H9 (cell line): ENCODE data around the gene NUP188. TPM values are rescaled to one million over a fixed set of nuclear protein-coding genes. Genes with fewer than 3 reads are reported as not detected.
A peak's percentile ranks its signal among the peaks of the same experiment; 100 is the strongest.

ENCODE experiments used
- DNase-seq: peaks from one replicate; pipeline ENCODE4 v3.0.0-alpha.2; 2017
- H2AFZ ChIP-seq: one replicate; pipeline ENCODE4 v1.6.1; 2013; ENCODE audit warnings: mild to moderate bottlenecking, low read length, control low read depth, moderate library complexity
- H2AK5ac ChIP-seq: 2 replicates; pipeline ENCODE4 v1.6.1; 2013; ENCODE audit warnings: low read length, control low read depth, mixed read lengths; ENCODE audit not compliant: insufficient read length
- H2BK120ac ChIP-seq: one replicate; pipeline ENCODE4 v1.6.1; 2013; ENCODE audit warnings: low read depth, mild to moderate bottlenecking, low read length, control low read depth, inconsistent platforms; ENCODE audit not compliant: poor library complexity, severe bottlenecking
- H2BK12ac ChIP-seq: 2 replicates; pipeline ENCODE4 v1.6.1; 2013; ENCODE audit warnings: low read length, control low read depth, mixed read lengths, low read depth; ENCODE audit not compliant: insufficient read length
- H2BK15ac ChIP-seq: 2 replicates; pipeline ENCODE4 v1.6.1; 2013; ENCODE audit warnings: low read depth, low read length, control low read depth
- H2BK20ac ChIP-seq: one replicate; pipeline ENCODE4 v1.6.1; 2013; ENCODE audit warnings: low read depth, mild to moderate bottlenecking, low read length, control low read depth, inconsistent platforms; ENCODE audit not compliant: poor library complexity, severe bottlenecking
- H2BK5ac ChIP-seq: 2 replicates; pipeline ENCODE4 v1.6.1; 2013; ENCODE audit warnings: low read length, control low read depth, mixed read lengths; ENCODE audit not compliant: insufficient read length
- H3K14ac ChIP-seq: 2 replicates; pipeline ENCODE4 v1.6.1; 2013; ENCODE audit warnings: low read length, control low read depth; ENCODE audit not compliant: insufficient read depth
- H3K18ac ChIP-seq: 2 replicates; pipeline ENCODE4 v1.6.1; 2013; ENCODE audit warnings: low read depth, mild to moderate bottlenecking, mixed read lengths, low read length, control low read depth; ENCODE audit not compliant: insufficient read length
- H3K23ac ChIP-seq: 2 replicates; pipeline ENCODE4 v1.6.1; 2013; ENCODE audit warnings: low read length, control low read depth, mixed read lengths, low read depth; ENCODE audit not compliant: insufficient read length
- H3K23me2 ChIP-seq: 2 replicates; pipeline ENCODE4 v1.6.1; 2013; ENCODE audit warnings: low read depth, mild to moderate bottlenecking, mixed read lengths, low read length, control low read depth; ENCODE audit not compliant: insufficient read length, poor library complexity, severe bottlenecking
- H3K27ac ChIP-seq: 2 replicates; pipeline ENCODE4 v1.5.1; 2013; ENCODE audit warnings: low read length, control low read depth, mixed read lengths, low read depth; ENCODE audit not compliant: insufficient read length
- H3K27me3 ChIP-seq: 2 replicates; pipeline ENCODE4 v1.6.1; 2013; ENCODE audit warnings: low read length, control low read depth, inconsistent platforms; ENCODE audit not compliant: insufficient read depth
- H3K4ac ChIP-seq: 2 replicates; pipeline ENCODE4 v1.6.1; 2013; ENCODE audit warnings: low read depth, mild to moderate bottlenecking, control low read depth, inconsistent platforms, low read length, moderate library complexity
- H3K4me1 ChIP-seq: 2 replicates; pipeline ENCODE4 v1.6.1; 2013; ENCODE audit warnings: low read length, control low read depth, inconsistent platforms; ENCODE audit not compliant: insufficient read depth
- H3K4me2 ChIP-seq: 2 replicates; pipeline ENCODE4 v1.6.1; 2013; ENCODE audit warnings: low read length, control low read depth, mixed read lengths; ENCODE audit not compliant: insufficient read length, insufficient read depth
- H3K56ac ChIP-seq: 2 replicates; pipeline ENCODE4 v1.6.1; 2013; ENCODE audit warnings: low read depth, mild to moderate bottlenecking, mixed read lengths, low read length, control low read depth; ENCODE audit not compliant: insufficient read length
- H3K79me1 ChIP-seq: 2 replicates; pipeline ENCODE4 v1.6.1; 2013; ENCODE audit warnings: low read depth, mild to moderate bottlenecking, moderate library complexity, low read length, control low read depth, inconsistent platforms; ENCODE audit not compliant: insufficient read depth, poor library complexity, severe bottlenecking
- H3K79me2 ChIP-seq: 2 replicates; pipeline ENCODE4 v1.6.1; 2013; ENCODE audit warnings: low read length, control low read depth, inconsistent platforms; ENCODE audit not compliant: insufficient read depth
- H3K9ac ChIP-seq: 2 replicates; pipeline ENCODE4 v1.6.1; 2013; ENCODE audit warnings: low read length, control low read depth, mixed read lengths; ENCODE audit not compliant: insufficient read length; ENCODE audit errors: extremely low read depth
- H3K9me3 ChIP-seq: one replicate; pipeline ENCODE4 v1.6.1; 2013; ENCODE audit warnings: low read depth, low read length, inconsistent platforms; ENCODE audit not compliant: control insufficient read depth
- H3T11ph ChIP-seq: one replicate; pipeline ENCODE4 v1.6.1; 2013; ENCODE audit warnings: mild to moderate bottlenecking, low read length, control low read depth, inconsistent platforms
- H4K20me1 ChIP-seq: one replicate; pipeline ENCODE4 v1.6.1; 2013; ENCODE audit not compliant: control insufficient read depth, insufficient read length, insufficient read depth
- H4K5ac ChIP-seq: 2 replicates; pipeline ENCODE4 v1.6.1; 2013; ENCODE audit warnings: low read depth, mild to moderate bottlenecking, mixed read lengths, low read length, control low read depth; ENCODE audit not compliant: insufficient read length
- H4K8ac ChIP-seq: replicated peaks from 2 replicates; pipeline ENCODE4 v1.6.1; 2013; ENCODE audit warnings: low read length, control low read depth, mixed read lengths, low read depth; ENCODE audit not compliant: insufficient read length
- H4K91ac ChIP-seq: 2 replicates; pipeline ENCODE4 v1.6.1; 2013; ENCODE audit warnings: low read depth, mild to moderate bottlenecking, moderate library complexity, mixed read lengths, low read length, control low read depth; ENCODE audit not compliant: insufficient read length
- H3K27ac Mint-ChIP-seq, 3 experiments: 2 replicates in 2 of 3; 3 replicates in 1 of 3; pipeline ENCODE4 v1.8.0; 2020 to 2021; ENCODE audit warnings: mixed read lengths in 3 of 3, mild to moderate bottlenecking in 1 of 3, moderate library complexity in 1 of 3
- H3K27me3 Mint-ChIP-seq: 2 replicates; pipeline ENCODE4 v1.8.0; 2021; ENCODE audit warnings: low read depth, mild to moderate bottlenecking, moderate library complexity, mixed read lengths
- H3K36me3 Mint-ChIP-seq, 3 experiments: 2 replicates in 2 of 3; 3 replicates in 1 of 3; pipeline ENCODE4 v1.8.0; 2020 to 2021; ENCODE audit warnings: low read depth in 3 of 3, mixed read lengths in 3 of 3; ENCODE audit not compliant: insufficient read depth in 1 of 3
- H3K4me1 Mint-ChIP-seq, 2 experiments: 2 replicates each; pipeline ENCODE4 v1.8.0; 2020; ENCODE audit warnings: mixed read lengths in 2 of 2
- H3K4me3 Mint-ChIP-seq, 2 experiments: 2 replicates in 1 of 2; 3 replicates in 1 of 2; pipeline ENCODE4 v1.8.0; 2020 to 2021; ENCODE audit warnings: mild to moderate bottlenecking in 2 of 2, mixed read lengths in 2 of 2, moderate library complexity in 1 of 2
- H3K9me3 Mint-ChIP-seq, 2 experiments: 2 replicates in 1 of 2; 3 replicates in 1 of 2; pipeline ENCODE4 v1.8.0; 2020; ENCODE audit warnings: mild to moderate bottlenecking in 2 of 2, mixed read lengths in 2 of 2, moderate library complexity in 1 of 2
- CTCF ChIP-seq: fragments of 200-600 bp; sonication (generic); conservative IDR thresholded peaks from 3 replicates; pipeline ENCODE4 v1.8.0; 2021; ENCODE audit warnings: antibody characterized with exemption, mild to moderate bottlenecking
- WGBS: extraction: QIAGEN DNeasy Blood & Tissue Kit; methylation state at CpG from one replicate; pipeline ENCODE4 v1.1.7; 2013; ENCODE audit warnings: missing lambda C conversion rate, low lambda C conversion rate, mixed read lengths; ENCODE audit not compliant: insufficient read length; ENCODE audit errors: extremely low coverage; 5-methylcytosine and 5-hydroxymethylcytosine counted together
- total RNA-seq: library from RNA; stranded (reverse); gene quantifications from 2 replicates; pipeline ENCODE4 v1.2.1, GENCODE V29; 2021

Gene NUP188
- total RNA-seq, 1 experiment from 2014 or later: 101 TPM

GRCh38 chr9:129011170-129011569 is 63.7 kb downstream of the NUP188 start:
- no peak overlapping the region for H3K4ac ChIP-seq
- no peak overlapping the region for H3K14ac ChIP-seq
- no peak overlapping the region for H2AK5ac ChIP-seq
- Mint-ChIP-seq H3K27me3 (no peaks in the 10 kb centered on the region; the same call in 1 of the 2 replicates), H3K4me1 (peaks cover 0 to 5% of the 10 kb centered on the region in 2 experiments; a peak in 1 of 4 replicates), H3K9me3 (no peaks in the 10 kb centered on the region), H3K36me3 (peaks cover 10 to 67% (median 49%) of the 10 kb centered on the region in 3 experiments; a peak in 6 of 7 replicates), H3K27ac (peak overlapping the region; percentile 11 to 75 (median 66); a peak in 4 of 7 replicates), H3K4me3 (no peak overlapping the region; a peak in 1 of 5 replicates)
- no peak overlapping the region for H2BK5ac ChIP-seq
- H3K9ac ChIP-seq: no peak overlapping the region
- no peak overlapping the region for H3K18ac ChIP-seq
- H4K5ac ChIP-seq: no peak overlapping the region
- no peaks in the 10 kb centered on the region for H3K79me2 ChIP-seq
- TF ChIP-seq CTCF: no peak
- H3K9me3 ChIP-seq: no peaks in the 10 kb centered on the region
- H2BK120ac ChIP-seq: no peak overlapping the region
- H3K27me3 ChIP-seq: no peaks in the 10 kb centered on the region
- no peak overlapping the region for H4K91ac ChIP-seq
- H3K56ac ChIP-seq: no peak overlapping the region
- H3T11ph ChIP-seq: no peak overlapping the region
- no peak overlapping the region for H2BK20ac ChIP-seq
- no peak overlapping the region for H3K4me2 ChIP-seq
- H4K20me1 ChIP-seq: no peaks in the 10 kb centered on the region
- no peaks in the 10 kb centered on the region for H3K23me2 ChIP-seq
- H3K79me1 ChIP-seq: no peaks in the 10 kb centered on the region
- H2AFZ ChIP-seq: no peak overlapping the region
- H3K4me1 ChIP-seq: no peaks in the 10 kb centered on the region
- no peak overlapping the region for H3K27ac ChIP-seq
- no peak overlapping the region for H2BK15ac ChIP-seq
- H4K8ac ChIP-seq: no peak overlapping the region
- no peak overlapping the region for H2BK12ac ChIP-seq
- no peak for DNase-seq
- H3K23ac ChIP-seq: no peak overlapping the region
- no CpG with 5 or more reads among the region's 19 CpGs for WGBS
